Left forelimb (tissue), 1 donor: ENCODE results near the gene SNX25.
"Not testable (repeated sequence)": the region's sequence is repeated elsewhere in the genome, so short reads cannot be mapped to it uniquely, and the experiment has no call there.

Experiments
- DNase-seq: peaks from one replicate; pipeline ENCODE4 v3.0.0-alpha.2; 2018; ENCODE audit warnings: low spot score

The SNX25 gene

DNA sequence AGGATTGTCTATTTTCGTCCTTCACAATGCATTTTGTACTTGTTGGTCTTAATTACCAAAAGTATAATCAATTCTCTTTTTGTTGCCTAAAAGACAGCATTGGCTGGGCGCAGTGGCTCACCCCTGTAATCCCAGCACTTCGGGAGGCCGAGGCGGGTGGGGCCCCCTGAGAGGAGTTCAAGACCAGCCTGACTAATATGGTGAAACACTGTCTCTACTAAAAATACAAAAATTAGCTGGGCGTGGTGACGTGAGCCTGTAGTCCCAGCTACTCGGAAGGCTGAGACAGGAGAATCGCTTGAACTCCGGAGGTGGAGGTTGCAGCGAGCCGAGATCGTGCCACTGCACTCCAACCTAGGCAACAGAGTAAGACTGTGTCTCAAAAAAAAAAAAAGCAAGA, 4.3 kb upstream of the SNX25 start:
- not testable (repeated sequence) for DNase-seq

DNA sequence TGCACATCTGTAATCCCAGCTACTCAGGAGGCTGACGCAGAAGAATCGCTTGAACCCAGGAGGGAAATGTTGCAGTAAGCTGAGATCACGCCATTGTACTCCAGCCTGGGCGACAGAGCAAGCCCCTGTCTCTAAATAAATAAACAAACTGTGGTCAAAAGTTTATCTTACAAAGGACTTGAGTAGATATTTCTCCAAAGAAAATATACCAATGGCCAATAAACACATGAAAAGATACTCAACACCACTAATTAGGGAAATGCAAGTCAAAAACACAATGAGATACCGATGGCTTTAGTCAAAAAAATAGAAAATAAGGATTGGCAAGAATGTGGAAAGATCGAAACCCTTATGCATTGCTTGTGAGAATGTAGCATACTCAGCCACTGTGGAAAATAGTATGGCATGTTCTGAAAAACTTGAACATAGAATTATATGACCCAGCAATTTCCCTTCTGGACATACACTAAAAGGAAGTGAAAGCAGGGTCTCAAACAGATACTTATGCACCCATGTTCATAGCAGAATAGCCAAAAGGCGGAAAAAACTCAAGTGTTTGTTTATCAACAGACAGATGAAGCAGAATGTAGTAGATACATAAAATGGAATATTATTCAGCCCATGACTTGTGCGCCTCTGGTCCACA, 3.6 kb upstream of the SNX25 start:
- no peak for DNase-seq

DNA sequence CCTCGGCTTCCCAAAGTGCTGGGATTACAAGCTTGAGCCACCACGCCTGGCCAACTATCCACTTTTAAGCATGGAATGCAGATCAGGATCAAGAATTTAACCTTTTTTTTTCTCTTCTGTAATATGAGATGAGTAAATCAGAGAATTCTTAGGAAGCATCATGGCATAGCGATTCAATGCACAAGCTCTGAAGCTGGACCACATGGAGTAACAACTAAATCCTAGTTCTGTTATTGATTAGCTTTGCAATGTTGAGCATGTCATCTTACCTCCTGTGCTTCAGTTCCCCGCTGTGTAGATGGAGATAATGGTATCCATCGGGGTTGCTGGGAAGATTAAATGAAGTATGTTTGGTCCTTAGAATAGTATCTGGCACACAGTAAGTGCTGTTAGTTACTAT, 1.9 kb upstream of the SNX25 start:
- DNase-seq = no peak

DNA sequence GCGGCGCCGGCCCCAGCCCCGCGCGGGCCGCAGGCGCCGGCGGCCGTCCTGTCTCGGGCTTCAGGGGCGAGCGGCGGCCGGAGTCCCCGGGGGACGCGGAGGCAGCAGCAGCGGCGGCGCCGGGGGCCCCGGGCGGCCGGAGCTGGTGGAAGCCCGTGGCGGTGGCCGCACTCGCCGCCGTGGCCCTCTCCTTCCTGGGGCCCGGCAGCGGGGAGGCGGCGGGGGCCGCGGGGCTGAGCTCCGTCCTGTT, 379 bp downstream of the SNX25 start:
- DNase-seq = not testable (repeated sequence)

DNA sequence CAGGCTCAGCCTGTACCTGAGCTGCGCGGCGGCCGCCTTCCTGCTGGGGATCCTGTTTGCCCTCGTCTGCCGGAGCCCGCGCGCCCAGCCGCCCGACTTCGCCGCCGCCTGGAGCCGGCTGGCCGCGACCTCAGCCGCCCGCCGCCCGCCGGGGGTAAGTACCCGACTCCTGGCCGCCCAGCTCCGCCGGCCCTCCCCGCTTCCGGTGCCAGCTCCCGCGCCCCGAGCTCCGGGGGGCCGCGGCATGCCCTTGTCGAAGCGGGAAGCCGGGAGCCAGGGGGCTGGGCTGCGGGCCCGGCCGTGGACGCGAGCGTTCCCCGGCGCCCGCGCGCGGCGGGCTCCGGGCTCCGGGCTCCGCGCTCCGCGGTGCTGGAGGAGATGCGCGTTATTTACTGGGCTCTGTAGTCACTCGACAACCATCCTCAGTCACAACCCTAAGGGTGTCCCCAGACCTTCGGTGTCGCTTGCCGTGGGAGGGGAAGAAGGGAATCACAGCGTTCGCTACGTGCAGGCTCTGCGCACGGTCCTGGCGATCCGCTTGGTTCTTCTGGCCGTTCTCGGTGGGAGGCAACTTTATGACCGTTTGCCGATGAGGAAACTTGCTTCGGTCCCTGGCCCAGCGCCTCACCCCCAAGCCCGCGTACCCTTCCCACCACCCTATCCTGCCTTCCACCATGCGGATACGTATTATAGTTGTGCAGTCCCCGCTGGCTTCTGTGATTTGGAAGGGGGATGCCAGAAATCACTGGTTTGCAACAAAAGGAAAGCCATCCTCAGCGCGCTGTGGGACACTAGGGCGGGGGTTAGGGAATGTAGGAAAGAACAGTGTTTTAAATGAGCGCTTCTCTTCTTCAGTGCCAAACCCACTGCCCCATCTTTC, 944 bp downstream of the SNX25 start:
- DNase-seq = peak; percentile 73

DNA sequence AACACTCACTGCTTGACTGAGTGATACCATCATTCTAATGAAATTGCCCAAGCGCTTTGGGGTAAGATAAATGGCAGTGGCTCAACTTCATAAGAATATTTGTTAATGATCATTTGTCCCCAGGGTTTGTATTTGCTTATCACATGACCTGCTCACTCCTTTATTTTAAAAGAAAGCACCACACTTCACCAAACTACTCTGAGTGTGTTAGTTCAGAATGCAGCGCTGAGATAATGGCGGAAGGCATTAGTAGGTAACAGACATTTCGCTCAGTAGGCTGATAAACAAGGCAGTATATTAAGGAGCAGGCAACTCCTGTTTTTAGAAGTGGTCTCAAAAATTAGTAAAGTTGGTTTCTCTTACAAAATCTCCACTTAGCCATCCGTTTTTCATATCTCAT, 1.6 kb downstream of the SNX25 start:
- DNase-seq = no peak

DNA sequence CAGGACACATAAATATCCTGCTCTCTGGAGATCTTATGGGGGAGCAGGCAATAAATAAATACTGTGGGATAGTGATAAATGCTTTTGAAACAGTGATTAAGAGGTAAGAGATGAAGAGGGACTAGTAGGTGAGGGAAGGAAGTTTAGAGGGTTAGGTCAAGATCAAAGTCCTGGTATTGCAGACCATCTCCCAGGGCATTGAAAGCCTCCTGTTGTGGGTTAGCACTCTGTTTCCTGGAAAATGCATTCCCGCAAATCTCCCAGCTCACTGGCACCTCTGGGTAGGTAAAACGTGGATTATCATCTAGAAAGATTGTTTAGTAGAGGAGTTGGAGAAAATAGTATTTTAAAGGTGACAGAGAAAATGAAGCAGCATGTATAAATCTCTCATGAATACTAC, 2.2 kb downstream of the SNX25 start:
- no peak for DNase-seq

DNA sequence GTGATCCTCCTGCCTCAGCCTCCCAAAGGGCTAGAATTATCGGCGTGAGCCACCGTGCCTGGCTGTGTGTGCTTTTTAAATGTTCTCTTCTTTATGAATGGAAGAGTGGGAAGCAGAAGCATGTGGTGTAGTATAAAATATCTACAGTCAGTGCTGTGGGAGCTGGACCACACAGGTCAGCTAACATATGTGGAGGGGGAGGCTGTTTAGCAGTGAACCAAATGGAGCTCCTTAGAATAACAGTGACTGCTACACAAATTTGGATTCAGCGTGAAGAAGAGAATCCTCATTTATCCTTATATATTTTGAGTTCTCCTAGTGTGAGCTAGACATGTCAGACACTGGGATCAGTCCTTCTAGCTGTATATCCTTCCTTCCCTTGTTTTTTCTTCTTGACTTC, 3.2 kb downstream of the SNX25 start:
- DNase-seq = no peak

DNA sequence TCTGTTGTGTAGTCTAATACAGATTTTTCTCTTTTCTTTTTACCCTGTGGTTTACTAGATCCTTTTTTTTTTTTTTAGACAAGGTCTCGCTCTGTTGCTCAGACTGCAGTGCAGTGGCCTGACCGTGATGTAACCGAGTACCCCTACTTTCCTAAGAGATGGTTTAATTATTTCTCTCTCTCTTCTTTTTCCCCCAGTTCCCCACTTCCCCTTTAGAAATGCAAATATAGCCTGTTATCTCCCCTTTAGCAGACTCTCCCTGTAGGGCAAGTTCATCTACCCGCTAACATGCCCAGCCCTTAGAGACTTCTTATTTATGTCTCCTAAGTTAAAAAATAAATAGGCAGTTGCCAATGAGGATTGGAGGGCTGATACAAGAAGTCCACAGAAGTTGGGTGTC, 4.5 kb downstream of the SNX25 start:
- DNase-seq = no peak

DNA sequence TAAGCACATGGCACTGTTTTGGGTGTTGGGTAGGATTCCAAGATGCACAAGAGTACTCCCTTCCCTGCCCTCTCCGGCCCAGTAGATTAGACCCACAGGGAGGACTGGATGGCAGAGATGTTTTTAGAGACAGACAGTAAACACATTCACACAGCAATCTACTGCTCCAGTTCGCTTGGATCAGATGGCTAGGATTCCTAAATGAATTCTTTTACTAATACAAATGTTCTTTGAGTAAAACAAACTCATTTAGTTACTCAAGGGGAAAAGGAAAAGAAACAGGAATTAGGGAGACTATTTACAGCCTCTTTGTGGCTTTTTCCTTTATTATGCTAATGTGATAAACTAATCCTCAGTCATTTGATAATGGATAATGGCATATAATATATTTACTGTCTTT, 5.9 kb downstream of the SNX25 start:
- DNase-seq = no peak

DNA sequence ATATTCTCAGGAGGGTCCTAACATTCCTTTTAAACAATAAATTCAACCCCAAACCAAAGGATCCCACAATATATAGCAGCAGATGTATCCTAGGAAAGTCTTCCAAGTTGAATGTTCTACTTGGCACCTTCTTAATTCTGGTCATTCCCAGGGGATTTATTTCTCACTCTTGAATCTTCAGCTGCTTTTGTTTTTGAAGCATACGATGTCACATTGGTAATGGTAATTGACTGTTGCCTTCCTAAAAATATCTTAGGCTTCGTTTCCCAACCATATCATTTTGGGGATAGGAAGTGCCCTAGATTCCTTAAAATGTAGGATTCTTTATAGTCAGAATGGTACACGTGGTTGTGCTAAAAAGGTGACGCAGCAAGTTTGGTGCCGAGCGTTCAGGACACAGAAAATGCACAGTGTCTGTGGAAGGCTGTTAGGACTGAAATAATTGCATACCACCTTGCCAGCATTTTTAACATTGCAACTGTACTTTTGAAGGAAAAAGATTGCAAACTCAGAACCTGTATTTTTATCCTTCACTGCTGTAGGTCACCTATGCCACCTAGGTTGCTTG, 8.1 kb downstream of the SNX25 start:
- DNase-seq = no peak

DNA sequence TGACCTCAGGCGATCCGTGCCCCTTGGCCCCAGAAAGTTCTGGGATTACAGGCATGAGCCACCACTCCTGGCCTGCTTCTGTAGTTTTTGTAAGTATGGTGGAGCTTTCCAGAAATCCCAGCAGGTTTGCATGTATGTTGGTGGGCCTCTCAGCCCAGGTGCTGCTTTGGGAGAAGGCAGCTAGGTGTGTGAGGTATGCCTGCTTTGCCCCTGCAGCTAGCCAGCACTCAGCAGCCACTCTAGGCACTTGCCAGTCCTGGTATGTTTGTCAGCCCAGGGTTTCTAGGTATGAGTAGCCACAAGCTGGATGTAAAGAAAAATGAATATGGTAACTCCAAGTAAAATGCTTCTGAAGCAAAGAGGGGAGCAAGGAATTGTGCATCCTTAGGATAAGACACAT, 8.9 kb downstream of the SNX25 start:
- DNase-seq = no peak

DNA sequence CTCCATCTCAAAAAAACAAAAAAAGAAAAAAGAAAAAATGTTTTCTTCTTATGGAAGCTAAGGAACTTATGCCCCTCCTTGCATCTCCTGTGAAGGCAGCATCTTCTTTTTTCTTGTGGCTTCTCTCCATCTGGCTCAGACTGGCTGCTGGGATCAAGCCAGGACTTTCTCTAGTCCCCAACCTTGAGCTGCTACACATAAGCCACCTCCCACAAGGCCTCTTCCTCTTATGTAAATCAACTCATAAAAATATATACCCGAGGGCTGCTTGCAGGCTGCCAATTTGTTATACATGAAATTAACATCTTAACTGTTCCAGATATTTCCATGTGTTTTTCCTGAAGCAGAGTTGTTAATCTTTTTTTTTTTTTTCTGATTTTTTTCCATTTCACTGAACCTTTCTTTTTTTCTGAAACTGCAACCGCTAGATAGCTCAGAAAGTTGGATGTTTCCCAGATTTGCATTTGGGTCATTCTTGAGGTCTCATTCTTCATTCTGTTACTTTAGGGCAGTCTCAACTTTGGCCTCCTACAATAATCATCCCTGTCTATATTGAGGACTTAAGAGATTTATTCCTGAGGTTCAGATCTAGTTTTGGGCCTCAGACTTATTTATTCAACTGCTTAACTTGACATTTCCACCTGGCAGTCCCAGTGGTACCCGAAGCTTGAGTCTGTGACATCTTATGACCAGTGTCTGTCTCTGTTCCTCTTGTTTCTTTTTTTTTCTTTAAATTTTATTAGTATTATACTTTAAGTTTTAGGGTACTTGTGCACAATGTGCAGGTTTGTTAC, 10.3 kb downstream of the SNX25 start:
- peak; percentile 84 for DNase-seq

DNA sequence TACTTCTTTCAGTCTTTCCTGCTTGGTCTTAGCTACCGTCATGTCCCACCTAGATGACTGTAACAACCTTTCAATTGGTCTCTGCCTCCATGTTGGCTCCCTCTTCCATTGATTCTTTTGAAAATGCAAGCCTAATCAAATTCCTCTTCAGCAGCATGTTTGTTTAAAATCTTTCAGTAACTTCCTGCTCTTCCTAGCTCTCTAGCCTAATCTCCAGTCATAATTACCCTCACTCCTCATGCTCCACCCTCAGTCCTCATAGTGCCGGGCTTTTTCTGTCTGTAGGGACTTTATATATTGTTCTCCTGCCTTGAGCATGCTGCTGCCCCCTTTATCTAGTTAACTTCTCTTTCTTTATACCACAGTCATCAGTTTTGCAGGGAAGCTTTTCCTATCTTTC, 12.1 kb downstream of the SNX25 start:
- DNase-seq = no peak

DNA sequence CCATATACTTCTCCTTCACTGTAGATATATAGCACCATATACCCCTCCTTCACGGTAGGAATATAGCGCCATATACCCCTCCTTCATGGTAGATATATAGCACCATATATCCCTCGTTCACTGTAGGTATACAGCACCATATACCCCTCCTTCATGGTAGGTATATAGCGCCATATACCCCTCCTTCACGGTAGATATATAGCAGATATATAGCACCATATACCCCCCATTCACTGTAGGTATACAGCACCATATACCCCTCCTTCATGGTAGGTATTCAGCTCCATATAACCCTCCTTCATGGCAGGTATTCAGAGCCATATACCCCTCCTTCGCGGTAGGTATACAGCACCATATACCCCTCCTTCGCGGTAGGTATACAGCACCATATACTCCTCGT, 12.5 kb downstream of the SNX25 start:
- no peak for DNase-seq

DNA sequence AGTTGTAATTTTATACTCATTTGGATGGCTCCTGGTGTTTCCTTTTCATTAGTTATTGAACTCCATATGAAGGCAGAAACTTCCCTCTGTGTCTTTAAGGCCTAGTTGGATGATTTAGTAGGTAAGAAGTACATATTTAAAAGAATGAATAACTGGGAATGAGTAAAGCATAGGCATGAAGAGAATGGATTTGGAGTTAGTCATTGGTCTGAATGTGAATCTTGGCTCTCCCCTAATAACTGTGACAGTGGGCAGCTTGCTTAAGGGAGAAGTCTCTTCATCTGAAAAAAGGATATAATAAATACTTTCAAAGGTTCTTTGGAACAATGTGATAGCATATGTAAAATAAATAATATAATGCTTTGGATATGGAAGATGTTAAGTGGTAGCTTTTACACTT, 13.2 kb downstream of the SNX25 start:
- DNase-seq = no peak

DNA sequence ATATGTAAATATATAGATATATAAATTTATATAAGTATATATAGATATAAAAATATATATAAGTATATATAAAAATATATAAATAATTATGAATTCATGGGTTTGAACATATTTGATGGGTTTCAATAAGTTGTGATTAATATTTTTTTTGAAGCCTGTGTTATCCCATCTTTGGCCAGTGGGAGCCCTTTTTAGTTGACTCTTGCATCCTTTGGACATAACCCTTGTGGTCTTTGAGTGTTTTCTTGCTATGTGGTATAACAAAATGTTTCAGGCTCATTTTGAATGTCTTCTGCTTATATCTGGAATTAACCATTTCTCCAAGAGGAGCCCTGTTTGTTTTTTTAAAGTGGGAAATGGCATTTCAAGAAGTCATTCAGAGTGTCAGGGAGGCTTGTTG, 15.2 kb downstream of the SNX25 start:
- no peak for DNase-seq

DNA sequence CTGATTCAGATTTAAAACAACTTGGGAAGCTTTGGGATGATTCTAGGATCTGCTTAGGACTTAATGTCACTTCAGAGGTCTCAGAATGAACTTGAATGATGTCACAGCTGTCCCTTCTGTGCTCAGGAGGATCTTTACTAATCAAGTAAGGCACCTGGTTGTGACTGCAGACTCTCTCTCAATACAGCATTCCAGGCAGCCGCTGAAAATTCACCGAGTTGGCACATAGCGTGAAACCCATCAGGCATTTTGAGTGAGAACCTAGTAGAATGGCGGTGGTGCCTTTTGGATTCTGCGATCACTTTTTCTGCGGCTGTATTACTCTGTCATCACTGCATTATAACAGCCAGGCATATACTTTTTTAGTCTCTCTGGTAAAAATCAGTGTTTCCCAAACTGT, 16.5 kb downstream of the SNX25 start:
- no peak for DNase-seq

DNA sequence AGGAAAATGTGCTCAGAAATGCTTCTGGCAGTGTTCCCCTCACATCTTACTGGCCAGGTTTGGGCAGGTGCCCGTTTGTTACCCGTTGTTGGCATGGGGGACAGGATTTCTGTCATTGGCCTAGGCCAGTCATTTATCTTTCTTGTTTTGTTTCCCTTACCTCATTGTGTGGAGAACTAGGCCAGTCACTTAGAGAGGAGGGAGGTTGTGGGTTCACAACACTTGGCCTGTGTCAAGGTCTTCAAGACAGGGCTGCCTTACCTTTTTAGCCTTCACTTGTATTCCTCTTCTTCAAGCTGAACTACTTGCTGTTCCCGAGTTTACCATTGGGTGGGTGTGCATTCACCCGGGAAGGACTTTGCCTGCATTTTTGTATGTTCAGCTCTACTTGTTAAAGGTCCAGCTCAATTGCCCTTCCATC, 17.7 kb downstream of the SNX25 start:
- no peak for DNase-seq

DNA sequence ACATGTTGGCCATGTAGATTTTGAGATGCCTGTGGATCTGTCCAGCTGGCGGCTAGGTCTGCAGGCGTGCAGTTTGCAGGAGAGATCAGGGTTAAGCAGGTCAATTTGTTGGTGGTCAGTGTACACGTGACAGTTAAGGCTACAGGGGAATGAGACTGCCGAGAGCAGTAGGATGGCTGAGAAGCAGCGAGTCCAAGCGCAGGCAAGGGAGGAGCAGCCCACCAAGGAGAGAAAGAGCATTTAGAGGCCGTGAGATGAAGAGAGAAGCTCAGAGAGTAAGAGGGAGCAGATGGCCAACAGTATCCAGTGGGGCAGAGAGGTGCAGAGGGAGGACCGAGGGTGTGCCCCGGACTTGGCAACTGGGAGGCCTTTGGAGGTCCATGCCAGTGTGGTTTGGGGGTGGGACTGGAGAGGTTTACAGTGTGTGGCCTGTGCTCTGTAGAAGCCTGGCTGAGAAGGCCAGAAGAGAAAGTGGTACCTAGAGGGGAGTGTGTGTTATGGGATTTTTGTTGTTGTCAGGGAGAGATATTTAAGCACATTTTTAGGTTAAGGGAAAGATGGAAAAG, 18.4 kb downstream of the SNX25 start:
- DNase-seq = no peak

DNA sequence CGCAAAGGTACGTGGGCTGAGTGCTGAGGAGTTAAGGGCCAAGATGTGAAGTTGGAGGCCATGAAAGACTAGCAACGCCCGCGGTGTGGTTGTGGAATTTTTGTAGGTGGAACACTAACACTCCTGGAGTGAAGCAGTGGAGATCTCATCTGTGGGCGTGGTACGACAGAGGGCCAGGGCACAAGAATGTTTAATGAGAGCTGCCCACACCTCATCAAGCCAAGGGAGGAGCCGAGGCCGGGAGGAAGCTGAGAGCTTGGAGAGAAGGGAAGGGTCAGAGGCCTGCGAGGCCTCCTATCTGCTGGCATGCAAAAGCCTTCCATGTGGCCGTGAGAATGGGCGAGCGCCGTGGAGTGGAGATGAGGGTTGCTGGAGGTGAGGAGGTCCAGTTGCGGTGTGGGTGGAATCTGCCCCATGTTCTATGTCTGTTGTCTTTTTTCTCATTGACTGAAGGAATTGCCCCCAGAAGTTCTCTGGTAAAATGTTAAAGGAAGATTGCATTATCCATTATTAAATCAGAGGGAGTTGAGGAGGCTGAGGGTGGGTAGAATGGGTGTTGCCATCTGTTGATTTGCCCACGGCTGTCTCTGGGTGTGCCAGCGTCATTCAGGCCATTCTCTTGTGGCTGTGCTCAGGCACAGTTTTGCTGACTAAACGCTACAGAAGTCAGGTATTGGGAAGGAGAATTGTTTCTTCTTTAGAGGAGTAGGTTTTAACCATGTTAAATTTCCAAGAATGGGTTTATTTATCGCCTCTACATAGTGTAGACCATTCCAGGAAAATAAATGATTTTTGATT, 19.8 kb downstream of the SNX25 start:
- no peak for DNase-seq

DNA sequence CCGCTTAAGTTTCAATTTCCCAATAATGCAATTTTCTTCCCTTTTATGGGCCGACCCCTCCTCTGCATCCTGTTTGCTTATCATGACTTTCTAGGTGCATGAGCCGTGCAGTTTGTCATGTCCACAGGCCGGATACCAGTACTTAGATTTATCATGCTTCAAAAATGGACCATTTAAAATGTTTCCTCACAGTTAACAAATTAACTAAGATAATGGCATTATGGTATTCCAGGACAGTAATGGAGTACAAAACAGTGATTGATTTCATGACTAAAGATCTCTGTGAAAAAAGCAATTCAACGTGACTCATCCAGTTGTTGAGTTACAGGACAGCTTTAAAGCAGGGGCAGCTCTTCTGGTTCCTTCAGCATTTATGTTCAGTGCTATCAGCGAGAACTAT, 23.0 kb downstream of the SNX25 start:
- DNase-seq = no peak
